H1 (cell line): ENCODE results near the gene LRRC40. TPM values are rescaled to one million over a fixed set of nuclear protein-coding genes. Genes with fewer than 3 reads are reported as not detected.

Source experiments
- ATF2 ChIP-seq: IDR thresholded peaks from 2 replicates; pipeline ENCODE4 v1.6.1; 2012; ENCODE audit warnings: low read length, inconsistent platforms
- JUND ChIP-seq: IDR thresholded peaks from 2 replicates; pipeline ENCODE4 v1.6.1; 2011; ENCODE audit warnings: mild to moderate bottlenecking, improper control_type of control experiment, low read length
- SUZ12 ChIP-seq: fragments of 200-600 bp; sonication (generic); IDR thresholded peaks from 2 replicates; pipeline ENCODE4 v1.6.1; 2012; ENCODE audit warnings: mild to moderate bottlenecking, inconsistent platforms, low read length, moderate library complexity, mixed read lengths
- polyA plus RNA-seq, 7 experiments: library from polyadenylated mRNA; depleted of rRNA in 3 of 7; stranded (reverse) in 5 of 7; unstranded in 2 of 7; fragments of >200 nt in 5 of 7; fragments of 200-250 nt in 2 of 7; gene quantifications; 1 replicate in 5 of 7; 2 replicates in 1 of 7; 4 replicates in 1 of 7; pipeline versions ENCODE4 v1.2.1 to v1.2.3, GENCODE V29; 2011 to 2013; ENCODE audit warnings: missing spikeins in 2 of 7, mixed read lengths in 2 of 7
- total RNA-seq: library from RNA; stranded (reverse); fragmentation: NEBNext Ultra II Directional; extraction: Animal tissue kit (Norgen Biotek cat#: 25700); gene quantifications from 2 replicates; pipeline ENCODE4 v1.2.1, GENCODE V29; 2021

Gene LRRC40
- total and polyA plus RNA-seq, 2 of the 8 experiments (the other 6 are each of a cell fraction or from before 2014, with no cell fraction given): 13.4 to 30.8 TPM

DNA sequence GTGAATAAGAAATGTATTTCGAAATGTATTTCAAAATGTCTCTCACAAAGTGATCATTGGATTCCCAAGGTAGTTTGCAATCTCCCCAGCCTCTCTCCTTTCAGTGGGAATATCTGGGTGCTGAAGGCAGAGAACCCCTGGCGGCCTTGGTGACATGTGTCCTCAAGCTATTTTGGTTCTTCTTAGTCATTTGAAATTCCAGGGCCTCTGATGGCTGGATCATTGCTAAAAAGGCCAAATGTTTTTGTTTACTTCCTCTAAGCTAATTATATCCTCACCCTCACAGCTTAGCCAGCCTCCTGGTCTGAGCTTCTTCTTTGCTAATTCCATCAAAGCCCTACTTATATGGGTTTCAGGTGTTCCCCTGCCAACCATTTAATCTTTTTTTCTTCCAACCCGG, 71.2 kb downstream of the LRRC40 start (continued):
- TF ChIP-seq SUZ12: no peak
- TF ChIP-seq ATF2: no peak
- no peak for TF ChIP-seq JUND
- TF ChIP-seq, all 59 proteins: peak for 0
